HepG2 (cell line): ENCODE measurements around the gene SS18L1. TPM values are rescaled to one million over a fixed set of nuclear protein-coding genes. Genes with fewer than 3 reads are reported as not detected.
A peak's percentile ranks its signal among the peaks of the same experiment; 100 is the strongest.

Source experiments
- ADNP ChIP-seq: sonication (generic); formaldehyde crosslinking; IDR thresholded peaks from 2 replicates; pipeline ENCODE4 v1.4.0; 2020; ENCODE audit warnings: missing genetic modification reagents
- AKNA ChIP-seq: sonication (generic); formaldehyde crosslinking; IDR thresholded peaks from 2 replicates; pipeline ENCODE4 v1.4.0; 2020; ENCODE audit warnings: missing genetic modification reagents, borderline replicate concordance
- BRD4 ChIP-seq: sonication (generic); formaldehyde crosslinking; IDR thresholded peaks from 2 replicates; pipeline ENCODE4 v1.4.0; 2020; ENCODE audit warnings: missing genetic modification reagents
- CBX2 ChIP-seq, 2 experiments: fragments of 200-600 bp in 1 of 2; sonication (generic); formaldehyde crosslinking in 1 of 2; IDR thresholded peaks; 2 replicates each; pipeline versions ENCODE4 v1.7.0 to v1.8.1; 2018 to 2022; ENCODE audit warnings: low read depth in 2 of 2, low read length in 1 of 2, mild to moderate bottlenecking in 1 of 2, missing genetic modification reagents in 1 of 2
- EEA1 ChIP-seq: sonication (generic); formaldehyde crosslinking; IDR thresholded peaks from 2 replicates; pipeline ENCODE4 v1.5.1; 2020; ENCODE audit warnings: mild to moderate bottlenecking, missing genetic modification reagents, borderline replicate concordance
- EED ChIP-seq: sonication (generic); formaldehyde crosslinking; IDR thresholded peaks from 2 replicates; pipeline ENCODE4 v1.5.0; 2020; ENCODE audit warnings: mild to moderate bottlenecking, missing genetic modification reagents
- MIER2 ChIP-seq: IDR thresholded peaks from 2 replicates; pipeline ENCODE4 v1.6.1; 2016; ENCODE audit warnings: missing biosample characterization, missing genetic modification reagents
- MIER3 ChIP-seq: IDR thresholded peaks from 2 replicates; pipeline ENCODE4 v1.6.1; 2016; ENCODE audit warnings: missing compliant biosample characterization, borderline replicate concordance
- MXD4 ChIP-seq: IDR thresholded peaks from 2 replicates; pipeline ENCODE4 v1.6.1; 2016; ENCODE audit warnings: mild to moderate bottlenecking, missing biosample characterization, missing genetic modification reagents
- NCOA2 ChIP-seq: sonication (generic); formaldehyde crosslinking; IDR thresholded peaks from 2 replicates; pipeline ENCODE4 v1.8.0; 2022; ENCODE audit warnings: inconsistent platforms
- NFIB ChIP-seq: sonication (generic); formaldehyde crosslinking; IDR thresholded peaks from 2 replicates; pipeline ENCODE4 v1.9.0; 2021; ENCODE audit warnings: missing genetic modification reagents, mild to moderate bottlenecking, borderline replicate concordance
- SIN3A ChIP-seq: IDR thresholded peaks from 2 replicates; pipeline ENCODE4 v1.6.1; 2011; ENCODE audit warnings: low read depth, mild to moderate bottlenecking, control low read depth, low read length, borderline replicate concordance
- ZFP36L1 ChIP-seq: sonication (generic); formaldehyde crosslinking; IDR thresholded peaks from 2 replicates; pipeline ENCODE4 v1.8.0; 2022; ENCODE audit warnings: mild to moderate bottlenecking, missing genetic modification reagents, moderate library complexity
- ZNF329 ChIP-seq: sonication (generic); formaldehyde crosslinking; IDR thresholded peaks from 2 replicates; pipeline ENCODE4 v1.9.0; 2021; ENCODE audit warnings: low read depth, mild to moderate bottlenecking, missing genetic modification reagents
- ZNF605 ChIP-seq: sonication (generic); formaldehyde crosslinking; IDR thresholded peaks from 2 replicates; pipeline ENCODE4 v1.8.0; 2022; ENCODE audit warnings: mild to moderate bottlenecking, missing genetic modification reagents
- ZNF781 ChIP-seq: sonication (generic); formaldehyde crosslinking; IDR thresholded peaks from 2 replicates; pipeline ENCODE4 v1.5.1; 2020; ENCODE audit warnings: borderline replicate concordance, mild to moderate bottlenecking, missing genetic modification reagents; ENCODE audit errors: not compliant biosample characterization
- ZSCAN22 ChIP-seq: sonication (generic); formaldehyde crosslinking; IDR thresholded peaks from 2 replicates; pipeline ENCODE4 v1.4.0; 2020; ENCODE audit warnings: mild to moderate bottlenecking, missing genetic modification reagents
- polyA plus RNA-seq, 8 experiments: library from polyadenylated mRNA; depleted of rRNA in 3 of 8; stranded (reverse) in 7 of 8; unstranded in 1 of 8; fragments of >200 nt; fragmentation: Illumina TruSeq in 4 of 8; extraction: Trizol in 4 of 8; gene quantifications; 2 replicates each; pipeline versions ENCODE4 v1.2.1 to v1.2.3, GENCODE V29; 2011 to 2016; ENCODE audit warnings: low read depth in 4 of 8, missing spikeins in 1 of 8, mixed read lengths in 1 of 8; ENCODE audit not compliant: insufficient read depth in 1 of 8
- total RNA-seq, 5 experiments: library from RNA; depleted of rRNA; stranded (reverse); fragments of >200 nt; fragmentation: Illumina TruSeq; extraction: Trizol; gene quantifications; 2 replicates each; pipeline ENCODE4 v1.2.3, GENCODE V29; 2016; ENCODE audit warnings: low read depth in 1 of 5
- TF ChIP-seq, protein P1 (sequence below): sonication (generic); formaldehyde crosslinking; IDR thresholded peaks from 2 replicates; pipeline ENCODE4 v1.5.1; 2020; ENCODE audit warnings: missing genetic modification reagents, mild to moderate bottlenecking, borderline replicate concordance
- TF ChIP-seq, protein P2 (sequence below): sonication (generic); formaldehyde crosslinking; IDR thresholded peaks from 2 replicates; pipeline ENCODE4 v1.4.0; 2020; ENCODE audit warnings: mild to moderate bottlenecking, missing genetic modification reagents

SS18L1 gene
- total and polyA plus RNA-seq, 2 of the 13 experiments (the other 11 are each of a cell fraction or from before 2014, with no cell fraction given), result 17.8 to 27.6 TPM

DNA sequence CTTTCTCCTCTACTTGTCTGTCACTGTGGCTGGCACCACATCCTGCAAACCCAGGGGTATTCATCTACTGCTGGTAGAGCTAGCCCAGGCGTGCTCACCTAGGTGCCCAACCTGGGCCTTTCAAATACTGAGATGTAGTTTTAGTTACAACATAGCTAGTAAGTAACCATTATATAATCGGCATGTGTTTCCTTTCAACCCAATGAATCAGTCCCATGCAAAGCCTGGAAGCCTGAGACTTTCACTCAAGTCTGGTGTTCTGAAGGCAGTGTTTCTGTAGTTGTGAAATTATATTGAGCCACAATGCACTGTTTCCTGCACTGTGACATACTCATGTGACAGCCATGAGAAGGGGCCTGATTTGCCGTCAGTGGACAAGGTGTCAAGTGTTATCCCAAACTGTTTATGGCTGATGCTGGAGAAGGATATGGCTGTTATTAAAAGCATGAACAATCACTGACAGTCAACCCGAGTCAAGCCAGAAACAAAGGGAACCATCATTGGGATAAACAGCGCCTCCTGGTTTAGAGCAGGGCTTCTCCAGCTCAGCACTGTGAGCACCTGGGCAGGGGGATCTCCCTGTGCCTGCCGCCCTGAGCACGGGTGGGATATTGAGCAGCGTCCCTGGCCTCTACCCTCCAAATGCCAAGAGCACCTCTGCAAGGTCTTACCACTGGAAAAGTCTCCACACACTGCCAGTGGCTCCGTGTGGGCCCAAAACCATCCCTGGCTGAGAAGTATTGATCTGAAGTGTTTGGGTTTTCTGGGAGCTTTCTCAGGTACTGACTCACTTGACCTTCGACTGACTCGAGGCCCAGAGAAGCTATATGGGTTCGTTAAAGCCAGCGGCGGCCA is 1.9 kb upstream of the SS18L1 start (continued):
- TF ChIP-seq SIN3A (peak; percentile 72; the same call in 1 of the 2 replicates), MIER2 (CRISPR knock-in tag) (0 out of 2 replicates have a peak, but pooled peaks have one; percentile 30), ZNF781 (peak; percentile 41), ZNF329 (CRISPR knock-in tag) (no peak), ZFP36L1 (CRISPR knock-in tag) (no peak), EEA1 (CRISPR knock-in tag) (peak; percentile 80; the same call in 1 of the 2 replicates), MIER3 (CRISPR knock-in tag) (no peak), AKNA (CRISPR knock-in tag) (no peak), EED (CRISPR knock-in tag) (no peak), BRD4 (CRISPR knock-in tag) (0 out of 2 replicates have a peak, but pooled peaks have one; percentile 36), ZSCAN22 (CRISPR knock-in tag) (no peak), ZNF605 (CRISPR knock-in tag) (no peak), MXD4 (no peak; the same call in 1 of the 2 replicates), NFIB (CRISPR knock-in tag) (no peak), NCOA2 (CRISPR knock-in tag) (no peak; the same call in 1 of the 2 replicates), CBX2 (IDR thresholded peaks at IDR 0.05; ENCODE audit: low read depth, low read length) (no peak), CBX2 (CRISPR knock-in tag; IDR thresholded peaks at IDR 0.05; ENCODE audit: low read depth) (no peak), ADNP (CRISPR knock-in tag) (no peak)
- TF ChIP-seq, protein P1, sequence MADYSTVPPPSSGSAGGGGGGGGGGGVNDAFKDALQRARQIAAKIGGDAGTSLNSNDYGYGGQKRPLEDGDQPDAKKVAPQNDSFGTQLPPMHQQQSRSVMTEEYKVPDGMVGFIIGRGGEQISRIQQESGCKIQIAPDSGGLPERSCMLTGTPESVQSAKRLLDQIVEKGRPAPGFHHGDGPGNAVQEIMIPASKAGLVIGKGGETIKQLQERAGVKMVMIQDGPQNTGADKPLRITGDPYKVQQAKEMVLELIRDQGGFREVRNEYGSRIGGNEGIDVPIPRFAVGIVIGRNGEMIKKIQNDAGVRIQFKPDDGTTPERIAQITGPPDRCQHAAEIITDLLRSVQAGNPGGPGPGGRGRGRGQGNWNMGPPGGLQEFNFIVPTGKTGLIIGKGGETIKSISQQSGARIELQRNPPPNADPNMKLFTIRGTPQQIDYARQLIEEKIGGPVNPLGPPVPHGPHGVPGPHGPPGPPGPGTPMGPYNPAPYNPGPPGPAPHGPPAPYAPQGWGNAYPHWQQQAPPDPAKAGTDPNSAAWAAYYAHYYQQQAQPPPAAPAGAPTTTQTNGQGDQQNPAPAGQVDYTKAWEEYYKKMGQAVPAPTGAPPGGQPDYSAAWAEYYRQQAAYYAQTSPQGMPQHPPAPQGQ (CRISPR knock-in tag), result no peak
- TF ChIP-seq, protein P2, sequence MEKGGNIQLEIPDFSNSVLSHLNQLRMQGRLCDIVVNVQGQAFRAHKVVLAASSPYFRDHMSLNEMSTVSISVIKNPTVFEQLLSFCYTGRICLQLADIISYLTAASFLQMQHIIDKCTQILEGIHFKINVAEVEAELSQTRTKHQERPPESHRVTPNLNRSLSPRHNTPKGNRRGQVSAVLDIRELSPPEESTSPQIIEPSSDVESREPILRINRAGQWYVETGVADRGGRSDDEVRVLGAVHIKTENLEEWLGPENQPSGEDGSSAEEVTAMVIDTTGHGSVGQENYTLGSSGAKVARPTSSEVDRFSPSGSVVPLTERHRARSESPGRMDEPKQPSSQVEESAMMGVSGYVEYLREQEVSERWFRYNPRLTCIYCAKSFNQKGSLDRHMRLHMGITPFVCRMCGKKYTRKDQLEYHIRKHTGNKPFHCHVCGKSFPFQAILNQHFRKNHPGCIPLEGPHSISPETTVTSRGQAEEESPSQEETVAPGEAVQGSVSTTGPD (CRISPR knock-in tag), result no peak
